Lung (tissue), 12 donors: ENCODE measurements around the gene KRTAP12-2. TPM values are rescaled to one million over a fixed set of nuclear protein-coding genes. Genes with fewer than 3 reads are reported as not detected.

Source experiments
- ATAC-seq: fragments of 200-7000 bp; cut with Tn5 transposase; one replicate; pipeline ENCODE4 v1.9.1; 2020; ENCODE audit warnings: moderate number of reproducible peaks; ENCODE audit not compliant: insufficient read depth, low FRiP score
- DNase-seq, 3 donors: peaks; one replicate each; pipeline ENCODE4 v3.0.0-alpha.2; 2013 to 2017
- H3K27ac ChIP-seq, 2 donors: one replicate each; pipeline ENCODE4 v1.5.1; 2013; ENCODE audit warnings: mild to moderate bottlenecking in 2 of 2, moderate library complexity in 2 of 2, control low read depth in 1 of 2, inconsistent platforms in 1 of 2, low read depth in 1 of 2, low read length in 1 of 2
- H3K27me3 ChIP-seq, 3 donors: one replicate each; pipeline ENCODE4 v1.5.1; 2013; ENCODE audit warnings: low read length in 2 of 3; ENCODE audit not compliant: control insufficient read depth in 3 of 3, insufficient read depth in 3 of 3
- H3K36me3 ChIP-seq, 4 donors: one replicate each; pipeline ENCODE4 v1.5.1; 2013; ENCODE audit warnings: low read length in 4 of 4, mild to moderate bottlenecking in 1 of 4, moderate library complexity in 1 of 4; ENCODE audit not compliant: control insufficient read depth in 4 of 4, insufficient read depth in 4 of 4
- H3K4me1 ChIP-seq, 5 donors: one replicate each; pipeline ENCODE4 v1.5.1; 2013; ENCODE audit warnings: low read length in 5 of 5, mild to moderate bottlenecking in 2 of 5, moderate library complexity in 1 of 5; ENCODE audit not compliant: control insufficient read depth in 5 of 5, insufficient read depth in 5 of 5
- H3K4me3 ChIP-seq: one replicate; pipeline ENCODE4 v1.5.1; 2013; ENCODE audit warnings: mild to moderate bottlenecking, control low read depth, moderate library complexity
- H3K9ac ChIP-seq, 2 donors: one replicate each; pipeline ENCODE4 v1.5.1; 2013; ENCODE audit warnings: low read length in 2 of 2, control low read depth in 1 of 2; ENCODE audit not compliant: insufficient read depth in 1 of 2
- H3K9me3 ChIP-seq, 4 donors: one replicate each; pipeline ENCODE4 v1.5.1; 2013; ENCODE audit warnings: low read length in 3 of 4, mild to moderate bottlenecking in 1 of 4, moderate library complexity in 1 of 4; ENCODE audit not compliant: control insufficient read depth in 4 of 4, insufficient read depth in 3 of 4
- WGBS, 2 donors: extraction: QIAGEN DNeasy Blood & Tissue Kit; methylation state at CpG; one replicate each; pipeline ENCODE4 v1.1.7; 2013; 5-methylcytosine and 5-hydroxymethylcytosine counted together
- polyA plus RNA-seq, 2 donors: library from polyadenylated mRNA; stranded (reverse); fragments of 200-250 nt; gene quantifications; one replicate each; pipeline ENCODE4 v1.2.1, GENCODE V29; 2013
- total RNA-seq, 2 donors: library from RNA; depleted of rRNA in 1 of 2; stranded (reverse); fragments of >200 nt in 1 of 2; gene quantifications; one replicate each; pipeline ENCODE4 v1.2.1, GENCODE V29; 2014 to 2021
- TF ChIP-seq, protein P1 (sequence below): IDR thresholded peaks from 2 replicates; pipeline ENCODE4 v1.5.1; 2012; ENCODE audit warnings: mild to moderate bottlenecking; ENCODE audit errors: control extremely low read depth, extremely low read depth
- donor health status: control.
- donor health status: control.
- donor health status: Bipolar disorder and iron deficiency.
- donor health status: healthy.
- donor health status: DM: yes; HTN: yes; CAD: no.

The KRTAP12-2 gene
- total and polyA plus RNA-seq, 4 donors: not detected

DNA sequence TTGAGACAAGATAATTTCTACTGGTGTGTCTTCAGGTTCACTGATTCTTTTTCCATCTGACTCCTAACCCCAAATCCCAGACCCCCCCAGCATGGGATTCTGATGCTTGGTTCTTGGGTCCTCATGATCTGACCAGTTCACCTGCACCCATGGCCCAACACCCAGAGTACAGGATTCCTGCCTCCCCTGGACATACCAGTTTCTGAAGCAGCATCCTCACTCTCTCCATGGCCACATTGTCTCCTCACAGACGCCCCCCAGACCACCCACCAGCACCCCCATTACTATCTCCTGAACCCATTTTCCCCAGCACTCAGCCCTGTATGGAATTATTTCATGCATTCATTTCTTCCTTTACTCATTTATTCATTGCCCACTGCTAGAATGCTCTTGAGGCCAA lies 9.9 kb downstream of the KRTAP12-2 start:
- H3K27ac ChIP-seq: no peak overlapping the region
- TF ChIP-seq, protein P1, sequence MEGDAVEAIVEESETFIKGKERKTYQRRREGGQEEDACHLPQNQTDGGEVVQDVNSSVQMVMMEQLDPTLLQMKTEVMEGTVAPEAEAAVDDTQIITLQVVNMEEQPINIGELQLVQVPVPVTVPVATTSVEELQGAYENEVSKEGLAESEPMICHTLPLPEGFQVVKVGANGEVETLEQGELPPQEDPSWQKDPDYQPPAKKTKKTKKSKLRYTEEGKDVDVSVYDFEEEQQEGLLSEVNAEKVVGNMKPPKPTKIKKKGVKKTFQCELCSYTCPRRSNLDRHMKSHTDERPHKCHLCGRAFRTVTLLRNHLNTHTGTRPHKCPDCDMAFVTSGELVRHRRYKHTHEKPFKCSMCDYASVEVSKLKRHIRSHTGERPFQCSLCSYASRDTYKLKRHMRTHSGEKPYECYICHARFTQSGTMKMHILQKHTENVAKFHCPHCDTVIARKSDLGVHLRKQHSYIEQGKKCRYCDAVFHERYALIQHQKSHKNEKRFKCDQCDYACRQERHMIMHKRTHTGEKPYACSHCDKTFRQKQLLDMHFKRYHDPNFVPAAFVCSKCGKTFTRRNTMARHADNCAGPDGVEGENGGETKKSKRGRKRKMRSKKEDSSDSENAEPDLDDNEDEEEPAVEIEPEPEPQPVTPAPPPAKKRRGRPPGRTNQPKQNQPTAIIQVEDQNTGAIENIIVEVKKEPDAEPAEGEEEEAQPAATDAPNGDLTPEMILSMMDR: no peak
- 67 to 80% methylated on average over 1 of the region's 1 CpG for WGBS, 2 donors

DNA sequence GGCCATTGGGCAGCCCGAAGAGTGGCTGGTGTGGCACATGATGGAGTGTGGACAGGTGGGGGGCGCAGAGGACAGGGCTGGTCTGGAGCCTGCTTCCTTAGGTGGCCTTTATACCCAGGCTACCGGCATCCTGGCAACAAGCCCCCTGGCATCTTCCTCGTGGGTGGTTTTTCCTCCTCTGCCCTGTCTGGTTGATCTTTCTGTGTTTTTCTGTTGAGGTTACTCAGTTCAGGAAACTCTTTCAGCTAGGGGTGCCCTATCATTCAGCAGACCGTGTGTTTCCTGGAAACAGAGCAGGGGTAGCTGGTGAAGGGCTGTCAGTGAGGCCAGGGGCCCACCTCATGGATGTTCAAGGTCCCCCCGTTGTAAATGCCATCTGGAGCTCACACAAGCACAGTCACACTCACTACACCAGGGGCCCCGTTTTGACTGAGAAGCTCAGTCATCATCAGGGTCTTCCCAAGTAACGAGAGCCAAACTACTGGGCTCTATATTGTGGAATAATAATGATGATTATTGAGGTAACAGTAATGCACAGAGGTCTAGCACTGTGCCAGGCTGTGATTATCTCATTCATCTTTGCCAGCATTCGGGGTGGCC lies 12.1 kb downstream of the KRTAP12-2 start, which contains the start of gene KRTAP12-4:
Gene KRTAP12-4 (minus strand): TSS at position 84 of the 600 bp plus-strand sequence. CDS start 45 bp downstream, at position 39.
- TF ChIP-seq, protein P1: no peak
- WGBS, 2 donors: 66 to 73% methylated on average over 9 of the region's 9 CpGs
- Histone ChIP-seq H3K9ac (no peak within 1 kb of the TSS), H3K36me3 (no peaks in the 10 kb centered on the region), H3K27ac (no peak within 1 kb of the TSS), H3K9me3 (peaks cover 0 to 12% (median 2%) of the 10 kb centered on the region in 4 donors), H3K27me3 (no peaks in the 10 kb centered on the region), H3K4me1 (peaks cover 0 to 1% (median 0%) of the 10 kb centered on the region in 5 donors), H3K4me3 (no peak within 1 kb of the TSS)
- no peak for ATAC-seq
- no peak for DNase-seq

More for the DNA sequence above, 9.9 kb downstream of the KRTAP12-2 start:
- no peak overlapping the region for H3K4me3 ChIP-seq
- DNase-seq (no peak), ATAC-seq (no peak)
- H3K9ac ChIP-seq: no peak overlapping the region
- peaks cover 0 to 1% (median 0%) of the 10 kb centered on the region in 5 donors for H3K4me1 ChIP-seq
- no peaks in the 10 kb centered on the region for H3K27me3 ChIP-seq
- H3K36me3 ChIP-seq: no peaks in the 10 kb centered on the region
- H3K9me3 ChIP-seq: peaks cover 0 to 12% (median 2%) of the 10 kb centered on the region in 4 donors

DNA sequence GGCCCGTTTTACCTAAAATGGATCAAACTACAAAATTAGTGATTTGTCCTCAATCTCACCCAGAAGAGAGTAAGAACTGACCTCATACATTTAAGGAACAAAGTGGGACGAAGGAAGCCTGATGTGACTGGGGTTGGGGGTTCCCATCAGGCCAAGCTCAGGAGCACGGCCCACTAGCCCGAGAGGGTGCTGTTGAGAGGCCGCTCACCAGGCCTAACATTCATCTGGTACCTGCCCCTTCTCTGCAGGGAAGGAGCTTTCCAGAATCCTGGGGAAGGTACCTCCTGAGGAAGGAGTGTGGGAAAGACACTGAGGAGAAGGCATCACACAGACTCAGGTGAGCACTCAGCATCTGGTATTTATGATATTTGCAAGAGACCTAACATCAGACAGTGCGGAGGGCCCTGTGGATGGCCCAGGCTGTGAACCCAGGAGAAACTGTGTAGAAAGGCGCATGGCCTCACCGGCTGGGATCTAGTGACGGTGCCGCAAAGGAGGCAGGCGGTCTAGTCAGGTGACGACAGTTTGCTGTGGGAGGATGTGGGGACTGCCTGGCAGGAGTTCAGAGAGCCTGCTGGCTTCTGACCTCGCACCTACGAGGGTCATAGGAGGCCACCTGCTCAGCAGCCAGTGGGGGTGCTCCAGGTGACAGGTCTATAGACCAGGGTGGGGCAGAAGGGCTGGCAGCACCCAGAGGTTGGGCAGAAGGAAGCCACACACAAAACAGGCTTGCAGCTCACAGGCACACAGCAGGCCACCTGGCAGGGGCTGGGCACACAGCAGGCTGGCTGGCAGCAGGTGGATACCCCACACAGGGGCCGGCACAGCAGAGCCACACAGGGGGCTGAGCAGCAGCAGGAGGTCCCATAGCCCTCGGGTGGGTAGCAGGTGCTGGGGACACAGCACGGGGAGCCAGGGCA lies 12.8 kb downstream of the KRTAP12-2 start:
- H3K4me1 ChIP-seq: peaks cover 0 to 1% (median 0%) of the 10 kb centered on the region in 5 donors
- H3K27me3 ChIP-seq: no peaks in the 10 kb centered on the region
- TF ChIP-seq, protein P1: no peak
- DNase-seq (no peak), ATAC-seq (no peak)
- H3K9ac ChIP-seq: no peak overlapping the region
- peaks cover 0 to 10% (median 2%) of the 10 kb centered on the region in 4 donors for H3K9me3 ChIP-seq
- WGBS, 2 donors: 79 to 86% methylated on average over 17 of the region's 17 CpGs
- H3K27ac ChIP-seq: no peak overlapping the region
- no peak overlapping the region for H3K4me3 ChIP-seq
- H3K36me3 ChIP-seq: no peaks in the 10 kb centered on the region
